HEK293T (cell line): ENCODE results near the gene NXN.

Source experiments
- BHLHE40 ChIP-seq: fragments of 450-650 bp; IDR thresholded peaks from 2 replicates; pipeline ENCODE4 v1.6.1; 2016; ENCODE audit warnings: mild to moderate bottlenecking, moderate library complexity, borderline replicate concordance
- CTBP1 ChIP-seq: fragments of 450-650 bp; IDR thresholded peaks from 2 replicates; pipeline ENCODE4 v1.6.1; 2016; ENCODE audit warnings: borderline replicate concordance
- FOXM1 ChIP-seq: fragments of 450-650 bp; IDR thresholded peaks from 2 replicates; pipeline ENCODE4 v1.6.1; 2017; ENCODE audit warnings: mild to moderate bottlenecking, borderline replicate concordance
- LEF1 ChIP-seq: fragments of 450-650 bp; IDR thresholded peaks from 2 replicates; pipeline ENCODE4 v1.6.1; 2017; ENCODE audit warnings: mild to moderate bottlenecking, borderline replicate concordance
- NFRKB ChIP-seq: fragments of 450-650 bp; IDR thresholded peaks from 2 replicates; pipeline ENCODE4 v1.6.1; 2016; ENCODE audit warnings: mild to moderate bottlenecking, moderate library complexity
- SP1 ChIP-seq: fragments of 450-650 bp; IDR thresholded peaks from 2 replicates; pipeline ENCODE4 v1.6.1; 2017
- SUZ12 ChIP-seq: fragments of 450-650 bp; IDR thresholded peaks from 2 replicates; pipeline ENCODE4 v1.6.1; 2016; ENCODE audit warnings: mild to moderate bottlenecking
- ZNF384 ChIP-seq: fragments of 450-650 bp; IDR thresholded peaks from 2 replicates; pipeline ENCODE4 v1.6.1; 2016

GRCh38 chr17:797236-797840, 182.2 kb downstream of the NXN start:
- TF ChIP-seq SP1 (no peak), SUZ12 (no peak), BHLHE40 (no peak), FOXM1 (no peak), CTBP1 (no peak), ZNF384 (no peak), NFRKB (no peak), LEF1 (no peak)
